Stimulated activated CD8-positive, alpha-beta memory T cell treated with anti-CD3 and anti-CD28 coated beads, Interleukin-12 subunit alpha, Interleukin-12 subunit beta, amount 100 ng/mL, for 24 hours (primary cell): ENCODE measurements around the gene RSU1.

Source experiments
- DNase-seq: peaks from one replicate; pipeline ENCODE4 v3.0.0-alpha.2; 2020; ENCODE audit errors: extremely low read depth

RSU1 gene

DNA sequence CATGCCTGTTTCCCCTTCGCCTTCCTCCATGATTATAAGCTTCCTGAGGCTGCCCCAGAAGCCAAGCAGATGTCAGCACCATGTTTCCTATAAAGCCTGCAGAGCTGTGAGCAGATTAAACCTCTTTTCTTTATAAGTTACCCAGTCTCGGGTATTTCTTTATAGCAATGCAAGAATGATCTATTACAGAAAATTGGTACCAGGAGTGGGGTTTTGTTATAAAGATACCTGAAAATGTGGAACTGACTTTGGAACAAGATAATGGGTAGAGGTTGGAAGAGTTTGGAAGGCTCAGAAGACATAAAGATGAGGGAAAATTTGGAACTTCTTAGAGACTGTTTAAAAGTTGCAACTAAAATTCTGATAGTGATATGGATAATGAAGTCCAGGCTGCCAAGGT lies 4.8 kb upstream of the RSU1 start:
- no peak for DNase-seq

DNA sequence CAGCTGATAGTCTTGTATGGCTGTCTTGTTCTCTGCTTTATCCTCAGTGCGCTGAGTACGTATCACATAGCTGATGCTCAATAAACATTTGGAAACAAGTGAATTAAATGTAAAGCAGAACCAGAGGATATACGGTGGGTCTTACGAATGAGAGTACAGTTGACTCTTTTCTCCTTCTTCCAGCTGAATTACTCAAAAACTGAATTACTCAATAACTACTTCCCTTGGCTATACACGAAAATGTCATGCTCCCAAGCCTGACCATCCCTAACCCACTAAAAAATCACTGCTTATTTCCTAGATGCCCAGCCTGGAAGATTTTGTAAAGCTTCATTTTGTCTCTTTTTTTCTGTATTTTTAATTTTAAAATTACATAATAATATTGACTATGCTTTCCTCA lies 3.2 kb upstream of the RSU1 start:
- no peak for DNase-seq

DNA sequence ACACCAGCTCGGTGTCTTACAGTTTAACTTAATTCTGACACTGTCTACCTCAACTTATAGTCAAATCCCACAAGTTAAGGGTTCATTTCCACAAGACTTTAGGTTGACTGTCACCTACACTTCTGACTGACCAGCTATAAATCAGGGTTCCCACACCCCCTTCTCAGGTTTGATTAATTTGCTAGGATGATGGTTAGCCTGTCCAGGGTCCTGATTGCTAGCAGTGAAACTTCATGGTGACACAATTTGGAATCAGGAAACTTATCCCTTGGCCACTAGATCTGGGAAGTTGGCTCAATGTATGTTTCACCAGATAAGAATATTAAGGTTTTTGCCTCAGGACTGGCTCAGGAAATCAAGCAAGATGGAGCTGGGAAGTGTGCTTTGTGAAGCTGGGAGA lies 2.8 kb upstream of the RSU1 start:
- DNase-seq, result no peak

DNA sequence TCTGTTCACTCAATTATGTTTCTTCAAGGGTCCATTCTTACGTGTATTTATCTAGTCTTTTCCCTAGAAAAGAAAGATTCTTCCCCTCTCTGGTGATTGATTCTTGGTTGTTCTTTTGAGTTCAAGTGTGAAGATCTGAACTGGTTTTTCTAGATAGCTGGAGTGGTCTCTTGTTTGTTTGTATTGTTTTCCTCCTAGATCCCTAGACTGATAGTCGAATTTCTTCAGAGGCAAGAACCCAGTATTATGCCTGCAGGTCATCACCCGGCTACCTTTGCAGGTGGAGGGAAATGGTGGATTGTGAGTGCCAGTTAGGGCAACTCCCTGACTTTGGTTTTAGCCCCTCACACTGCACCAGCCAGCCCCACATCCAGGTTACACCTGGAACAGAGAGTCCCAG lies 2.2 kb upstream of the RSU1 start:
- no peak for DNase-seq

DNA sequence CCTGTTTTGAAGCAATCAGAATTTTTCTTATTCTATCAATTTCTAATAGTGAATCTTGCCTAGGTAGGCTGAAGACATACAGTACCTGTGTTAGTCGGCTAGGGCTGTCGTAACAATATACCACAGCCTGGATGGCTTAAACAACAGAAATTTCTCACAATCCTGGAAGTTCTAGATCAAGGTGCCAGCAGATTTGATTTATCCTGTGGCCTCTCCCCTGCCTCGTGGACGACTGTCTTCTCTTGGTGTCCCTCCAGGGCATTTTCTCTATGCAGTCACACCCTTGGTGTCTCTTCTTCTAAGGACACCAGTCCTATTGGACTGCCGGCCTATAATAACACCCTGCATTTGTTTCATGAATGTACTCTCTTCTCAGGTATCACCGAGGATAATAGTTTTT lies 1.8 kb upstream of the RSU1 start:
- DNase-seq, result no peak

DNA sequence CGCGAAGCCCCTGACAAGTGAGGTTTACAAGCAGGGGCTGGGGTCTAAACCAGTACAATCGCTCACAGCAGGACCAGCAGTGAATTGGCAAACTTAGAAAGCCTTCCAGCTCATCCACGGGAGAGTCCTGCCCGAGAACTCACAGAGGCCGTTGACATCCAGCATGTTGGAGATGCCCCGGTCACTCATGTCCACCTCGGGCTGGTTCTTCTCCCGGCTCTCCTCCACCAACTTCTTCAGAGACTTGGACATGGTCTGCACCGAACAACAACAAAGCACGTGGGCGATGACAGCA lies 447 bp downstream of the RSU1 start:
- no peak for DNase-seq

DNA sequence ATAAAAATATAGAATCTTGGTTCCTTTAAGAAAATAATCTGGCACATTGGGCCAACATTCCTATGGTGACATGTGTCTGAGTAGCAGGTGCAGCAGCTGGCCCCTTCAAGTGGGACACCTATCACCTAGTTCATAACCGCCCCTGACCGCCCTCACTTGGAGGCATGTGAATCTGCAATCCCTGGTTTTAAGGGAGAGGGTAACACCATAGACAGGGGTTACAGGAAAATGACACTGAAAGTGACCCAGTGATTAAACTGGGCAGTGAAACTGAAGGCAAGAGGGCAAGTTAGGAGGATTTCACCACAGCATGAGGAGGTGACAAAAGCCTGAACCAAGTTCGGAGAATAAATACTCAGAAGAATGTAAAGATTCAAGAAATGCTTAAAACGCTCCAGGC lies 1.1 kb downstream of the RSU1 start:
- no peak for DNase-seq

DNA sequence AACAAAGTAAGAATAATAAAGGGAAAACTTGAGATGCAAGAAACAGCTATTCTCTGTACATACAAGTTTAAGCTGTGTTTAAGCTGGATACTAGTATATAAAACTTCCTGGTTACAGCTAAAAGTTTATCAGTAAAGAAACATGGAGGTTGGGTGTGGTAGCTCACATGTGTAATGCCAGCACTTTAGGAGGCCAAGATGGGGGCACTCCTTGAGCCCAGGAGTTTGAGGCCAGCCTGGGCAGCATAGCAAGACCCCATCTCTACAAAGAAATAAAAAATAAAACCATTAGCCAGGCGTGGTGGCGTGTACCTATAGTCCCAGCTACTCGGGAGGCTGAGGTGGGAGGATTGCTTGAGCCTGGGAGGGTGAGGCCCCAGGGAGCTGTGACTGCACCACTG lies 3.2 kb downstream of the RSU1 start:
- no peak for DNase-seq

DNA sequence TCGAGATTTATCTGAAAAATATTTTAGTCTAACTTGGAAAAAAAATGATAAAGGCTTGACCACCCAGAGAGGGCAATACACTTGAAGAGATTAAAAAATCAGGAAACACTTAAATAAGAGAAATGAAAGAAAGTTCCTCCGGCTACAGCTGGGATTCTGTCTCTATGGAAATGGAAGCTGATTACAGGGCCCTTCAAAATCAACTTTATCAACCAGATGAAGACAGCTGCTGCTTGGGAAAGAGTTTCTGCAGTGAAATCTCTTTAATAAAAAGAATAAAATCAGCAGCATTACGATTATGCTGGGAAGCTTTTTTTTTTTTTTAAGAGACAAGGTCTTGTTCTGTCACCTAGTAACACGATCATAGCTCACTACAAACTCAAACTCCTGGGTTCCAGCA lies 4.5 kb downstream of the RSU1 start:
- no peak for DNase-seq

DNA sequence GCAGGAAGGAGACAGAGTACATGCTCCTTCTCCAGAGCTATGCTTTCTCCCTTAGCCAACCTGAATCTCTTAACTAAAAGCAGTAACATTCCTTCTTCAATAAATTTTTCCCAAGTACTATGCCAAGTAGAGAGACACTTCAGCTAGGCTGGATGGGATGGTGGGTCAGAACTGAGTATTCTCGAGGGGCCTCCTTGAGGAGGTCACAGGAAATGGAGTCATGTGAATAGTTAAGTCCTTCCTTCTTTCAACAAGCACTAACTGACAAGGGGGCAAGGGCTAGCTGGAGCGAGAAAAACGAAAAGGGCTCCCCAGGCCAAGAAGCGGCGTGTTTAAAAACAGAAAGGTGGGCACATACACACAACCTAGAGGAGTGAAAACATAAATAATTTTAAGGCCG lies 5.5 kb downstream of the RSU1 start:
- DNase-seq, result no peak

DNA sequence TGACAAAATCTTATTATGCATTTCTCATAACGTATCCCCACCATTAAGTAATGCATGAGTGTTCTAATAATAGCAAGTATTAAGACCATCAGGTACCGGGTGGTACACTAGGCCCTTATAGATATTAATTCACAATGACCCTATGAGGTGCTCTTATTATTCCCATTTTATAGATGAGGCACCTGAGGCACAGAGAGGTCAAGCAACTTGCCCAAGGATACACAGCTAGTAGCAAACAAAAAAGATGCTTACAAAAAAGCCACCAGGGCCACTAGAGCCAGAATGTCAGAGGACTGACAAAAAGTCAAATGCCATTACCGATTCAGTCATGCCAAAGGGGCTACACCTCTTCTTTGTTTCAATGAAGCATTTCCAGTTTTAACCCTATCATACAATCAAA lies 5.9 kb downstream of the RSU1 start:
- DNase-seq, result no peak

DNA sequence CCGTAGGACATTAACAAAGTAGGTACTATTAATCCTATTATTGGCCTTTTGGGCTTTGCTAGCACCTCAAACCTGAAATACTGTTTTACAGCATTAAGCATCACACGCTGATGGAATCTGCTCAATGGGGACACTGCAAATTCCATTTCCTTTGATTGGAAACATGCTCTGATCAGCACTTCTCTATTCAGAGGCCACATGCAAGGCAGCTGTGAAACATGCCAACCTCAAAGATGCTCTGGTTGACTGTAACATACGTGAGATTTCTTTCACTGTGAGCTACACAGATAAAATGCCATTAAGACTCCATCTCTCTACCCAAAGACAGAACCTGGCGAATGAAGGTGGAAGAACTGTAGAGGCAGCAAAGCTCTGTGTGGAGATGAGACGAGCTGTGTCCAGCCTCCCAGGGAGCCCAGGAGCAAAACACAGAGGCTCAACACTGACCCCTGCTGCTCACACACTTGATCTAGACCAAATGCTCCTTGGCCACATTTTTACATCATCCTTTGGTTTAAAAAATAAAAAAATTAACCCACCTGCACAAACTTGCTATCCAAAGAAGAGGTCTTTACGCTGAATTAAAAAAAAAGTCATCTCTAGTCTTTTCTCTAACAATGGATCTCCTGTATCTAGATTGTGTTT lies 8.0 kb downstream of the RSU1 start:
- no peak for DNase-seq

DNA sequence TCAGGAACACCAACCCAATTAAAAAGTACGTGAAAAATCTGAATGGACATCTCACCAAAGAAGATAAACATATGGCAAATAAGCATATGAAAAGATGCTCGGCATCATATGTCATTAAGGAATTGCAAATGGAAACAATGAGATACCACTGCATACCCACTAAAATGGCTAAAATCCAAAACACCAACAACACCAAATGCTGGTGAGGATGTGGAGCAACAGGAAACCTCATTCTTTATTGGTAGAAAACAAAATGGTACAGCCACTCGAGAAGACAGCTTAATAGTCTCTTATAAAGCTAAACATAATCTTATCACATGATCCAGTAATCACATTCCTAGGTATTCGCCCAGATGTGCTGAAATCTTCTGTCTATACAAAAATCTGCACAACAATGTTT lies 13.1 kb downstream of the RSU1 start:
- DNase-seq, result no peak

DNA sequence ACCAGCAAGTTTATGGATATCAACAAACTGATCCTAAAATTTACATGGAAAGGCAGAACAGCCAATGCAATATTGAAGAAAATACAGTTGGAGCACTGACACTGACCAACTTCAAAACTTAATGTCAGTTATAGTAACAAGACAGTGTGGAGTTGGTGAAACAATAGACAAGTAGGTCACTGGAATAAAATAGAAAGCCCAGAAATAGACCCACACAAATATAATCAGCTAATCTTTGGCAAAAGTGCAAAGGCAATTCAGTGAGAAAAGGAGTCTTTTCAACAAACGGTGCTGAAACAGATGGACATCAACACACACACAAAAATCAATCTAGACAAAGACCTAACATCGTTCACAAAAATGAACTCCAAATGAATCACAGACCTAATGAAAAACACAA lies 13.8 kb downstream of the RSU1 start:
- DNase-seq, result no peak

DNA sequence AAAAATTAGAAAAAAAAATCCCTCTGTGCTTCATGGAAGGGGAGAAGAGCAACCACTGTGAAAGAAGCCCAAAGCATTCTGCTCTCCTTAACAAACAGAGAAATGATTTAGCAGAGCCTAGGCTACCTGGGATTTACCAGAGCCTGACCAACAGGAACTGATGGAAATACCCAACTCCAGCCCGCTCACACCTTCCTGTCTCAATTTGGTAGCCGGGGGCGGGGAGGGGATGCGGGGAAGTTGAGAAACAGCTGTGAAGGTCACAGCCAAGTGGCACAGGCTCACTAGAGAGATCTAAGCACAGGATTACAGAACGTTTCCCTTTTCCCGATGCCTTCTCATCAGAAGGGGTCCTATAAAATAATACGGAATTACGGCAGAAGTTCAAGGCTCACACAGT lies 17.6 kb downstream of the RSU1 start:
- no peak for DNase-seq

DNA sequence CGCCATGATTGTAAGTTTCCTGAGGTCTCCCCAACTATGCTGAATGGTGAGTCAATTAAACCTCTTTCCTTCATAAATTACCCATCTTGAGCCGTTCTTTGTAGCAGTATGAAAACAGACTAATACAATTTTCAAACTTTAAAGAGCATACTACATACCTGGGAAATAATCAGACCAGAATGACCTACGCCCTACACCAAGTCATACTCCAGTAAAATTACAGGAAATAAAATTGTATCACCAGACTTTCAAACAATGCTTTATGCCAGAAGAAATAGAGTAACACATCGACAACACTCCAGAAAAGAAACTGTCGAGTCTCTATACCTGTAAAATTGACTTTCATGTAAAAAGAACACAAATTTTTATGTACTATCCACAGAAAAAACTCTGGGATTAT lies 18.7 kb downstream of the RSU1 start:
- DNase-seq, result no peak

DNA sequence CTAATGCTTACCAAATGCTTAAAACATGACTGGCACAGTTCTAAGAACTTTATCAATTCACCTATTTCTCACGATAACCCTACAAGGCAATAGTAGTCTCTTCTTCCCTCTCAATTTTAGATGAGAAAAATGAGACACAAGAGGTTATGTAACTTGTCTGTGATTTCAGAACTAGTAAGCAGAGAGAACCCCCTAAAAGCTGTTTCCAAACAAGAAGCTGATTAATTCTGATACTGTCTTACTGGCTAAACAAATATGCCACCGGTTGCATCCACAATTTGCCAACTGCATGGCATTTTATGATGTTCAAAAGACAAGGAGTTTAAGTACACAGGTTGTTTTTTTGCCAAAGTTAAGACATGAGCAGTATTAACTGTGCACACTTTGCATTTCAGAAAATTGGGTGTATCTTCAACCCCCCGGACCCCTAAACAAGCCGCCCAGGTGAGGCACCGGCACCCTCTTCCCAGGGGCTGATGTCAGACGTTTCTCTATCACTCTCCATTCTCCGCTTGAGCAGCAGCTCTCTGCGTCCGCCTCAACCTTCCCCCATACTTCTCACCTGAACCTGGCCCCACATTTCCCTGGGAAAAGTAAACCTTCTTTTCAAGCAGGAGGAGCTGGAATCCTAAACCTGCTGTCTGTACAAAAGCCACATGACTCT lies 21.7 kb downstream of the RSU1 start:
- no peak for DNase-seq

DNA sequence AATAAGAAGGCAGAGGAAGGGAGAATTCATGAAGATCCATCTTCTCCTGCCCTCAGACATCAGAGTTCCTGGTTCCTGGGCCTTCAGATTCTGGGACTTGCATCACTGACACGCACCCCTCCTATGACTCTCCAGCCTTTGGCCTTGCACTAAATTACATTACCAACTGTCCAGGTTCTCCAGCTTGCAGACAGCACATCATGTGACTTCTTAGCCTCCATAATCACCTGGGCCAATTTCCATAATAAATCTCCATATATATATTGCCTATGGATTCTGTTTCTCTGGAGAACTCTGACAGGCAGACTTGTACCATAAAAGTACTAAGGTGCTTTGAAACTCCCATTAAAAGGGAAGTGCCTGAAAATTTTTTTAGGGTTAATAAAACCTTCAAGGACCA lies 23.2 kb downstream of the RSU1 start:
- DNase-seq, result no peak

DNA sequence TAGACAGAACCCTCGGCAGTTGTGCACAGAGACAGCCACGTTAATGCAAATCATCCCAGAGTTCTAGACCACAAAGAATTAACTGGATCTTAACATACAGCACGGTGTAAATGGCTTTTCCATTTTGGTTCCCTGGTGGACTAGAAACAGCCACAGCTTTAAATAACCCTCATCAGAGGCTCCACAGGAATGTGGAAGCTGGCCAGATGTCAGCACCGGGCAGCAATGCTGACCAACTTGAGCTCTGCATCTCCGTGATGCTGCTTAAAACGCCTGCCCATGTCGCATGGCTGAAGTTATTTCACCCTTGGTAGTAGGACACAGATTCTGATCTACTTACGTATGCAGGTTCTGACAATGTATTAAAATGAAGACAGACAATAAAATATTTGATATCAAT lies 24.5 kb downstream of the RSU1 start:
- DNase-seq, result no peak

DNA sequence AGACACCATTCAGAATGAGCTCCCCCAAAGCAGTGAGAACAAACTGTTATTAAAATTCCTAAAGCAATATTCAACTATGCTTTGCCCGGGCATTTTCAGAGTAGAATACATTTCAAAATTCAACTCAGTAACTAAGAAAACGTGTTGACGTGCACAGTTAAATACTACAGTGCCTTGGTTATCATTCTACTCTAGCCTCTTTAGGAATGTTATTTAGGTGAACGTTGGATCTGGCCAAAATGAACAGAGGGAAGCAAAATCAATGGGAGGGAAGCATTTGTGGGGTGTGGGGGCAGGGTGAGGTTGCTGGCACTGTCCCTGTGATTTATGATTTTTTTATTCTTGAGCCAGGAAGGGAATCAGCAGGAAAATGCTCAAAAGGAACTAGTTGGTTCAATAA lies 27.5 kb downstream of the RSU1 start:
- DNase-seq, result no peak

DNA sequence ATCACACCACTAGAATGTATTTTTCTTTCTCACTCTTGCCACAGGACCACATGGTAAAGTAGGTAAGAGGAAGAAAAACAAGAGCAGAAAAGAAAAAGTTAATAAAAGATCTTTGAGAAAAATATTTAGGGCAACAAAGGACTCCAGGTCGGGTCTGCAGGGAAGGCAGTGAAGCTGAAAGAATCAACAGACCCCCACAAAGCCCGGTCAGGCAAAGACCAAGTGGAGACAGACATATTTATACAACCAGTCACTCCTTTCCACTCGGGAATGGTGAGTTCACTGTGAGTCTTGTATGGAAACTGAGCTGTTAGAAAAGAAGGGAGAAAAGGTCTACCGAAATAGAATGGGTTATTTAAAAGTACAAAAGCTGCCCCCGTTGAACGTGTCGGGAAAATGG lies 28.0 kb downstream of the RSU1 start:
- DNase-seq, result no peak

DNA sequence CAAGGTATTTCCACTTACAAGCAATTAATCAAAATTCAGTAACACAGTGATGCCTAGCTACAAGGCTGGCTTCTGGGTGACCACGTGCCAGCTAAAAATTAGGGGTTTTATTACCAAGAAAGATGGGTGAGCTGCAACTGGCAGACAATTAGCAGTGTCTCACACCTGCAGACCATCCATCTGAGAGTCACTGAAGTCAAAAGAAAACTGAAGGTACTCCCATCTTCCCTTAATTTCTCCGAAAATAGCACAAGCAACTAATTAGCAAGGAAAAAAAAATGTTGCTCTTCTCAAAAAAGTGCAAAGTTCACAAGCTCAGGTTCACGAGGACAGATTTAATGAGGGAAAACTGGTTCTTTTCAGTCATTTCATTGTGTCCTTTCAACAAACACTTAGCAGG lies 28.4 kb downstream of the RSU1 start:
- no peak for DNase-seq

DNA sequence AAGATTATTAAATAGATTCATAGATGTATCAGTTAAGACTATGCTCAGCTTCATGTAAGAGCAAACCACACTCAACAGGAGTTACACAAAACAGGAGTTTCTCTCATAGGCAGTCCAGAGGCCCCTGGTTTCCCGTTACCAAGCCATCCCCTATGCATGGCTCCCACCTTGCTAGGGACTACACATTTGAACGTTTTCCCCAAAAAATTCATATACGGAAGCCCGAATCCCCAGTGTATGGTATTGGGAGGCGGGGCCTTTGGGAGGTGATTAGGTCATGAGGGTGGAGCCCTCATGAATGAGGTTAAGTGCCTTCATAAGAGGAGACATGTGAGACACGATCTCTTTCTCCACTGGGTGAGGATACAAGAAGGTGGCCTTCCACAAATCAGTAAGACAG lies 29.1 kb downstream of the RSU1 start:
- no peak for DNase-seq

DNA sequence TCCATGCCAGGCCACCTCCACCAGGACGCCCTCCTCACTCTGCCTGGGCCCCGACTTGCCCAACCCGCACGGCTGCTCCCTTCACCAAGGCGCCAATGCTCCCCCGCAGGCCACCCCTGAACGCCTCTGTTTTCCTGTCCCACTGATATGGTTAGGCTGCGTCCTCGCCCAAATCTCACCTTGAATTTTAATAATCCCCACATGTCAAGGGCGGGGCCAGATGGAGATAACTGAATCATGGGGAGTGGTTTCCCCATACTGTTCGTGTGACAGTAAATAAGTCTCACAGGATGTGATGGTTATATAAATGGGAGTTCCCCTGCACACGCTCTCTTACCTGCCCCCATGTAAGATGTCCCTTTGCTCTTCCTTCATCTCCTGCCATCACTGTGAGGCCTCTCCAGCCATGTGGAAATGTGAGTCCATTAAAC lies 29.8 kb downstream of the RSU1 start:
- peak; percentile 23 for DNase-seq
